HG03045 (cell line): Measurements from ENCODE around the gene LCK.
"Not testable (repeated sequence)": the region's sequence is repeated elsewhere in the genome, so short reads cannot be mapped to it uniquely, and the experiment has no call there.

Source experiments
- ATAC-seq: cut with Tn5 transposase; IDR thresholded peaks from one replicate; pipeline ENCODE4 v1.9.1; 2021; ENCODE audit warnings: mild to moderate bottlenecking, moderate library complexity; ENCODE audit not compliant: unreplicated experiment

LCK gene

DNA sequence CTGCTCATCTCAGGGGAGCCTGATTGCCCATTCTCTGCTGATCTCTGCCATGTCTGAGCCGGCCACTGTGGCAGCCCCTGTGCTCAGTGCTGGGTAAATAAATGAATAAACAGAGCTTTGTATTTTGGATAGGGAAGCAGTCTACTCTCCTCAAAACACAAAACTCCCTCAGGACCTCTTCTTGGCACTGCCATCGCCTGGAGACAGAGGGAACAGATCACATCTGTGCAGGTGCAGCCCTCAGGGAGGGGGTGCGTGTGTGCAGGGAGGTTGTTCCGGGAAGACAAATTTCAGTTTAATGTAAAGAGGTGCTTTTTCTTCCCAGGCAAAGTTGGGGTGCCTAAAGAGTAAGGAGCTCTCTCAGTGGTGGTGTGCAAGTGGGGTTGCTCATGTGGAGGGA, 11.7 kb upstream of the LCK start:
- no peak for ATAC-seq

DNA sequence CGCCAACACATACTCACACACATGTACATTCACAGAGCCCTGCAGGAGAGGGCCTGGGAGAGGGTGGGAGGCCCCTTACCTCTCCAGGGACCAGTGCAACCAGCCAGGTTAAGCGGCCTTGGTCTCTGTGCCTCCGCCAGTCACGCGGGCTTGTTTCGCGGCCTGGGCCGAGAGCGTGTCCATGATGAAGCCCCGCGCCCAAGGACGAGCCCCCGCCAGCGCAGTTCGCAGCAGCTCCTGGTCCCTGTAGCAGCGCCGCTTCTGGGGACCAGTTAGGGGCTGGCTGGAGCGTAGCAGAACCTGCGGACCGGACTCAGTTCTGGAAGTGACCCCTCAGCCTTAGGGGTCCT, 11.3 kb upstream of the LCK start:
- ATAC-seq, result no peak

DNA sequence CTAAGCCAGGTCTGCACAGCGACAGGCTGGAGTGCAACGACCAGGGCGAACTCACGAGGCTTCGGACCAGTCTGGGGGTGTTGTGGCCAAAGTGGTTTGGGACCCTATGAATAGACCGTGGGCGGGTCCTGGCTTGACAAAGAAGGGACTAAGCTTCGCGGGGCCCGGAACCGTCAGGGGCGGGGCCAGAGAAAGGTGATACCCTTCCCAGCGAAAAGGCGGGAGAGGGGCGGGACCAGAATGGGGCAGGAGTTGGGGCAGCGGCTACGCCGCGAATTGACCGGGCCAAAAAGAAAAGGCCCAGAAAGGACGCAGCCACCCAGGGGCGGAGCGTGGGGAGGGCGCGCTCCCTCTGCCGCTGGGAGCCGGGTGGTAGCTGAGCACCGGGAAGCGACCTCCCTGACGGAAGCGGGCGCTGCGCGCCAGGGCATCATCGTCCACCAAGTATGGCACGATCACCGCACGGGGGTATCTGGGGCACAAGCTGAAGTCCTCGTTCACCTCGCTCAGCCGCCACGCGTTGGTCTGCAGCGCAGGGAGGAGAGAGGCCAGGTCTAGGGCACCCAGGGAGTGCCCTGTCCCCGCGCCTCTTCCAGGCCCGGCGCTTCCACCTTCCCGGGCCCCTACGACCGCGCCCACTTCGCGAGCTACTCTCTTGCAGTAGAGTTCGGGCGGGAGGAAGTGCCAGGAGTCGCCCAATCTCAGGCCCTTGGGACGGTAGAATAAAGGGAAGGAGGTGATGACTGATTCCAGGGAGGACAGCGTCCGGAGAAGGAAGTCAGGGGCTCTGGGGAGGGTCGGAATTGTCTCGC, 10.7 kb upstream of the LCK start:
- peak; percentile 51 for ATAC-seq

DNA sequence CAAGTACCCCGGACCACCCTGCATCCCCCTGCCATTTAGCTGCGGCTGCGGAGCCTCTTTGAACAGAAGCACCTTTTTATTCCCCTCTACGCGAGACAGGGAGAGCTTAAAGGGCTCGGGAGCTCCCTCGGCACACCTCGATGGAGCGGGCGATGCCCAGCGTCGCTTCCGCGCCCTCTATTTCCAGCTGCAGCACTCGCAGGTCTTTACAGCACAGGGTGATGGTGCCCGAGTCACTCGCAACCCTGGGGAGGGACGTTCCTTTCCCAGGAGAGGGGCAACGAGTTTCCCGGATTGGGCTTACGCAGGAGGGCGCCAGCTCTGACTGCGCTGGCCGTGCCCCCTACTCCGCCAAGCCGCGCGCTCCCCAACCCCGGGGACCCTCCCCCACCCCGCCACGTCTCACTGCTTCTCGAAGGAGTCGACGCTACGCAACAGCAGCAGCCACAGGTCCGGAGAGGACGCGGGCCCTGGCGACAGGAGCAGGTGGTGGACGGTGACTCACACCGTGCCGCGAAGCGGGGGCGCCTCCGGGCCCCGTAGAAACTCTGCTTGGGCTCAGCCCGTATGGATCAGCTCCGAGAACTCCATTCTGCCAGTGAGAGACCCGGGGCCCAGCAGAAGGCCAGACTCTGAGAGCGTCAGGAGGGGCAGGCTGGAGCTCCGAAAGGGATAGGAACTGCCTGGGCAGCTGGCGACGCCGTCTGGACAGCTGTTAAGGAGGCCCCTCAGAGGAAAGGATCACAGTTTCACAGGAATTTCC, 9.9 kb upstream of the LCK start:
- ATAC-seq, result no peak

DNA sequence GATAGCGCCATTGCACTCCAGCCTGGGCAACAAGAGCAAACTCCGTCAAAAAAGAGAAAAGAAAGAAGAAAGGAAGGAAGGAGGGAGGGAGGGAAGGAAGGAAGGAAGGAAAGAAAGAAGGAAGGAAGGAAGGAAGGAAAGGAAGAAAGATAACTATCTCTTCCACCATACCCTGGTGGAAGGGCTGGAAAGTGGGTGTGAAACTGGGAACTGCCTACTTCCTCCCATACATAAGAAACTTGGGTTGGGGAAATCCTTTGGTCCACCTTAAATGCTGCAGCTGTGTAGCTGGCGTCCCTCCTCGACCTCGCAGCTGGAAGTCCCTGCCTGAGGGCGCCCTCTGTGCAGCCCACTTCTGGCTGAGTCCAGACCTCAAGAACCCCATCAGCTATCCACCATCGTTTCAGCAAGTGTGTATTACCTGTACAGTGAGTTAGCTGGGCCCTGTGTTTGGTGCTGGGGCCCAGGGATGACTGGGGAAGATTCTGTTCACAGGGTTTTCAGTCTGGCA, 8.7 kb upstream of the LCK start:
- ATAC-seq, result no peak

DNA sequence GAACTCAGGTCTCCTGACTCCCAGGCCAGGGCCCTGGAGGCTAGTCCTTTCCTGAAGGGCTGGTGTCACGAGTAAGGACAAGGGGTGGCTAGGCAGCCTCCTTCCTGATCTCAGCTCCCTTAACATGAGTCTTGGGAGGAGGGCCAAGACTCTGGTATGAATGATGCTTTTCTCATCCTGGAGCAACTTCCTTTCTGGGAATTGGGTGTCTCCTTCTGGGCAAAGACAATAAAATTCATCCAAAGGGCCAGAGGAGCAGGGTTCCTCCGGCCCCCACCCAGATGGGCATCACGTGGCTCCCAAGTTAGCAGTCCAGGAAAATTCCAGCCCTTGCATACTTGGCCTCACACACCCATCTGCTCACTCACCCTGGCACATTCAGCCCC, 4.2 kb upstream of the LCK start, which contains the start of gene FAM167B:
Gene FAM167B (plus strand): TSS at position 335 of the 386 bp plus-strand sequence. CDS start 200 bp downstream, outside the sequence.
- ATAC-seq, result no peak

DNA sequence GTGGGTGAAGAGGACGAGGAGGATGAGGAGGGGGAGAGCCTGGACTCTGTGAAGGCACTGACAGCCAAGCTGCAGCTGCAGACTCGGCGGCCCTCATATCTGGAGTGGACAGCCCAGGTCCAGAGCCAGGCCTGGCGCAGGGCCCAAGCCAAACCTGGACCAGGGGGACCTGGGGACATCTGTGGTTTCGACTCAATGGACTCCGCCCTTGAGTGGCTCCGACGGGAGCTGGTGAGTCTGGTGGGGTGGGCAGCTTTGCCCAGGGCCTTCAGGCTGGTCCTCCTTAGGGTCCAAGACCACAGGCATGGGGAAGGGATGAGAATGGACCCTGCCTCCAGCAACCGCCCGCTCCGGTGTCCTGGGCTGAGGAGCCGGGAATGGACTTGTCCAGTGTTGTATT, 3.6 kb upstream of the LCK start:
- no peak for ATAC-seq

DNA sequence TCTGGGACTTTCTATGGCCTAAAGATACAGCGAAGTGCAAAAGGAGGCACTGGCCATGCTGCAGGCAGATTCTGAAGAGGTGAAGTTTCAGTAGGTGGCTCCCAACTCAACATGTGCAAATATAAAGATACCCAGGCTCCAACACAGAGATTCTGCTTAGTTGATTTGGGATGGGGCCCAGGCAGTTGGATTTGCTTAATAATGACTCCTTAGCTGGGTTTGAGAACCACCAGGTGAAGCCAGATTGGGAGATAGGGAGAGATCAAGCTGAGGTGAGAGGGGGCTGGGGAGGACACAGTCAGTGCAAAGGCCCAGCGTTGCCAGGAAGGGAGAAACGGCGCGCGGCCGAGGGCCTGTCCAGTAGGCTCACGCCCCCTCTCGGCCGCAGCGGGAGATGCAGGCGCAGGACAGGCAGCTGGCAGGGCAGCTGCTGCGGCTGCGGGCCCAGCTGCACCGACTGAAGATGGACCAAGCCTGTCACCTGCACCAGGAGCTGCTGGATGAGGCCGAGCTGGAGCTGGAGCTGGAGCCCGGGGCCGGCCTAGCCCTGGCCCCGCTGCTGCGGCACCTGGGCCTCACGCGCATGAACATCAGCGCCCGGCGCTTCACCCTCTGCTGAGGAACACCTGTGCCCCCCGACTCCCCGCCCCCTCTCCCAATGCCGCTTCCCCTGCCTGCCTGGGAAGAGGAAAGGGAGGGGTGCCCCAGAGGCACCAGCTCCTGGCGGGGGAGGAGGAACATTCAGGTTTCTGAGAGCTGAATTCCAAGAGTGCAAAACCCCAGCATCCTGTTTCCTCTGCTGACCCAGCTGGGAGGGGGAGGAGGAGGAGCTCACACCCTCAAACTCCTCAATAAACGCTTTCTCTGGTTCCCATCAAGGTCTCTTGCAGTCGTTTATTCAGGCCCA, 2.8 kb upstream of the LCK start:
- no peak for ATAC-seq

DNA sequence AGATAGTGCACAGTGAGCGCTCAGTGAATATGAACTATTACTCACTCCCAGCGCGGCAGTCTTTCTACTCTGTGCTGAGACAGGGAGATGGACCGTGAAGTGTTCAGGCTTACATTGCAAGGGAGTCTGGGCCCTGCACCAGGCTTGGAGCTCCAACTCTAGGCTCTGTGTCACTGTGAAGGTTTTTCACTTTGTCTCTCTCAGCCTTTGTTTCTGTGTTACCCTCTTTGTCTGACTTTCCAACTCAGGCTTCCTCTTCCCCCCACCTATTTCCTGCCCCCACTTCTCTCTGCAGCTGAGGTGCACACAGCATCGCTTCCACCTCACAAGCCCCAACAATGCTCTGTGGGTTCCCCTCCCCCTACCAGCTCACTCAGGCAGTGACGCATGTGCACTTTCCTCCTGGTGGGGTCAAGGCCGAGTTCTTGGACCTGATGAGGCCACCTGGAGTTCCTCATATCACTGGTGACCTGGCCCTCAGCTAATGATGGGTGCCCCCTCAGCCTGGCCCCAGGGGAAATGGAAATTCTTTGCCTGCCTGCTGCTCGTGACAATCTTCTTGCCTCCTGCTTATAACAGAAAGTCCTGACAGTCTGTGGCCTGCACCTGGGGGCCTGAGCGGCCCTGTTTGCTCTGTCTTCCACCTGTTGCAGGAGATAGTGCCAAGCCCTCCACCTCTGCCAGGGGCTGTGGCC, 1.1 kb upstream of the LCK start:
- ATAC-seq, result peak; percentile 49

DNA sequence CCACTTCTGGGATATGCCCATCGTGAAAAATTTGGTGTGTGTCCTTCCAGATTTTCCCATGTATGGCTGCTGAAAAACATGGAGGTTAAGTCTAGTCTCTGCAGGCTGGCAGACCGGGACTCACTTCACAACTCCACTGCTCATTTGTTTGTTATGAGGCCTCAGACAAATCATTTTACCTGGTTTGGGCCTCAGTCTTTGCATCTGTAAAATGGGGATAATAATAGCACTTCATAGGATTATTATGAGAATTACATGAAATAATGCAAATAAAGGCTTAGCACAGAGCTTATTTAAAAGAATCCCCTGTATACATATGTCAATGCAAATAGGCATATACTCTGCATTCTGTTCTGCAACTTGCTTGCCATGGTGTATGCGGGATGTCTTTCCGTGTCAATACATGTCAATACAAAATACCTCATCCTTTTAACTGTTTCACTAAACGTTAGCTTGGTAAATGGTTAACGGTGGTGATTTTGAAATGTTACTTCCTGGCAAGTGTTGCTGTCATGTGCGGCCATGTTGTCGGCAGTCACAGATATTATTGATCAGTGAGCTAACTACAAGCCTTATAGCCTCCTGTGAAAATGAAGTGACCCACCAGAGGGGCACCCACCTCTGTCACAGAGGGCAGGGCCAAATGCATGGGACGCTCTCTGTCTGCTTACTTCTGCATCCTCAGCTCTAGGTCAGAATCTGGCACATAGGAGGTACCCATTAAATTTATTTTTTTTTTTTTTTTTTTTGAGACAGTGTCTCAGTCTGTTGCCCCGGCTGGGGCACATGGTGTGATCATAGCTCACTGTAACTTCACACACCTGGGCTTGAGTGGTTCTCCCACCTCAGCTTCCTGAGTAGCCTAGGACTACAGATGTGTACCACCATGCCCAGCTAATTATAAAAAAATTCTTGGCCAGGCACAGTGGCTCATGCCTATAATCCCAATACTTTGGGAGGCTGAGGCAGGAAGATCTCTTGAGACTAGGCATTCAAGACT, 4.3 kb downstream of the LCK start:
- ATAC-seq, result no peak

DNA sequence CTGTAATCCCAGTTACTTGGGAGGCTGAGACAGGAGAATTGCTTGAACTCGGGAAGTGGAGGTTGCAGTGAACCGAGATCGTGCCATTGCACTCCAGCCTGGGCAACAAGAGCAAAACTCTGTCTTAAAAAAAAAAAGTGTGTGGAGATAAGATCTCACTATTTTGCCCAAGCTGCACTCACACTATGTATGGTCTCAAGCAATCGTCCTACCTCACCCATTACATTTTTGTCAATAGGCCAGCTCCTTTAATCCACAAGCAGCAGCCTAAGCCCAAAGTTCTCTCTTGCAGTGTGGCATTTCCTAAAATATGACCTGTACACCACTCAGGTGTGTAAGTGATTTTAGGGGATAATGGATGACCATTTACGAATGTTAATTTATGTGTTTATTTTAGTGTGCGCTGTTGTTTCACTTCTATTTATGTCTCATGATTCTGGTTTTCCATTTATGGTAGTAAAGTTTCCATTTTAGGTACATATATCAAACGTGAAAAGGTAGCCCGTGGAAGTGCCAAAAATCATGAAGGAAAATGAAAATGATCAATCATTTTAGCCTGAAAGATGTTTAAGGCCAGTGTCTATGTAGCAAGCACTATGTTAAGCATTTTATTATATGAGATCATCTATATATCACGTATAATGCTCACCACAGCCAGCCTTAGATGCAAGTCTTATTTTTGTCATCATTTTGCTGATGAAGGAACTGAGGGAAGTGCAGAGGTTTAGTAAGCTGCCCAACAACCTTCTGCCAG, 5.6 kb downstream of the LCK start:
- ATAC-seq, result no peak

DNA sequence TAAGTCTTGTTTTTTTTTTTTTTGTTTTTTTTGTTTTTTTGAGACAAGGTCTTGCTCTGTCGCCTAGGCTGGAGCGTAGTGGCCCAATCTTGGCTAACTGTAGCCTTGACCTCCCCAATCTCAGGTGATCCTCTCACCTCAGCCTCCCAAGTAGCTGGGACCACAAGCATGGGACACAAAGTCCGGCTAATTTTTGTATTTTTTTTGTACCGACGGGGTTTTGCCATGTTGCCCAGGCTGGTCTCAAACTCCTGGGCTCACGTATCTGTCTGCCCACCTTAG, 6.1 kb downstream of the LCK start:
- no peak for ATAC-seq

DNA sequence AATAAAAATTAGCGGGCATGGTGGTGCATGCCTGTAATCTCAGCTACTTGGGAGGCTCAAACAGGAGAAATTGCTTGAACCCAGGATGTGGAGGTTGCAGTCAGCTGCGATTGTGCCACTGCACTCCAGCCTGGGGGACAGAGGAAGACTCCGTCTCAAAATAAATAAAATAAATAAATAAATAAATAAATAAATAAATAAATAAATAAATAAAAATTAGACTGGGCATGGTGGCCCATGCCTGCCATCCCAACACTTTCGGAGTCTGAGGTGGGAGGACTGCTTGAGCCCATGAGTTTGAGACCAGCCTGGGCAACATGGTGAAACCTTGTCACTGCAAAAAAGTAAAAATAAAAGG, 12.2 kb downstream of the LCK start:
- ATAC-seq, result not testable (repeated sequence)

DNA sequence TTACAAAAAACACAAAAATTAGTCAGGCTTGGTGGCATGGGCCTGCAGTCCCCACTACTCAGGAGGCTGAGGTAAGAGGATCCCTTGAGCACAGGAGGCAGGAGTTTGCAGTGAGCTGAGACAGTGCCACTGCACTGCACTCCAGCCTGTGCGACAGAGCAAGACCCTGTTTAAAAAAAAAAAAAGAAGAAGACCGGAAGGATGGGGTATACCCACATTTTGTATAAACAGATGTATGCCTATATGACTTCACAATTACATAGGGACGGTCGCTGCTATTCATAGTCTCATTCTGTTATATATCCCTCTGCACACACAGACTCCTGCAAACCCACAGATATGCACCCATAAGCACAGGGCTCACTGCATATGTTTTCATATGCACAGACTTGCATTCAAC, 12.7 kb downstream of the LCK start:
- no peak for ATAC-seq

DNA sequence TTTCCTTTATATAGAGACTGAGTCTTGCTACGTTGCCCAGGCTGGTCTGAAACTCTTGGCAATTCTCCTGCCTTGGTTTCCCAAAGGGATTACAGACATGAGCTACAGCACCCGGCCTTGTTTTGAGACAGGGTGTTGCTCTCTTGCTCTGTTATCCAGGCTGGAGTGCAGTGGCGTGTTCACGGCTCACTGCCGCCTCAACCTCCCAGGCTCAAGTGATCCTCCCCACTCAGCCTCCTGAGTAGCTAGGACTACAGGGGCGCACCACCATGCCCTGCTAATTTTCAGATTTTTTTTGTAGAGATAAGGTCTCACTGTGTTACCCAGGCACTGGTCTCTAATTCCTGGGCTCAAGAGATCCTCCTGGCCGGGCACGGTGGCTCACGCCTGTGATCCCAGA, 14.8 kb downstream of the LCK start:
- no peak for ATAC-seq

DNA sequence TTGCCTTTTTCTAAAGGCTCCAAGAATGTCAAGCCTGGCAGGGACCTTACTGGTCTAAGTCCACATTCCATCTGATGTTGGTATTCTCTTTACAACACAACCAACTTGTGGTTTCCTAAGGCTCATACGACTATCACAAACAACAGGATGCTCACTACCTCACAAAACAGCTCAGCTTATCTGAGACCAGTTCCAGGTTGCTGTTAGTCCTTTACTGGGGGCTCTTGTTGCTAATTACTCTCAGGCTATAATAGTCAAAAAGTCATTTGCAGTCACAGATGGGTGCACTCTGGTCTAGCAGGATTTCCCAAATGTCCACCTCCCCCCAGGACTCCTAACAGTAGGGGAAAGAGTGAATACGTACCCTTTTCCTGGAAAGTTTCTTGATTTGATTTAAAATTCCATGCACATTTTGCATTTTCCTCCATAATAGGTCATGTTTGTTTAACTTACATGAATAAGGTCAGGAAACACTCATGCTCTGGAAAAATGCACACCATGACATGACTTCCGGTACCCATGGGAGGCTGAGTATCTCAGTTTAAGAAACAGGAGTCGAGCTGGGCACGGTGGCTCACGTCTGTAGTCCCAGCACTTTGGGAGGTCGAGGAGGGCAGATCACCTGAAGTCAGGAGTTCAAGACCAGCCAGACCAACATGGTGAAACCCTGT, 16.0 kb downstream of the LCK start:
- no peak for ATAC-seq

DNA sequence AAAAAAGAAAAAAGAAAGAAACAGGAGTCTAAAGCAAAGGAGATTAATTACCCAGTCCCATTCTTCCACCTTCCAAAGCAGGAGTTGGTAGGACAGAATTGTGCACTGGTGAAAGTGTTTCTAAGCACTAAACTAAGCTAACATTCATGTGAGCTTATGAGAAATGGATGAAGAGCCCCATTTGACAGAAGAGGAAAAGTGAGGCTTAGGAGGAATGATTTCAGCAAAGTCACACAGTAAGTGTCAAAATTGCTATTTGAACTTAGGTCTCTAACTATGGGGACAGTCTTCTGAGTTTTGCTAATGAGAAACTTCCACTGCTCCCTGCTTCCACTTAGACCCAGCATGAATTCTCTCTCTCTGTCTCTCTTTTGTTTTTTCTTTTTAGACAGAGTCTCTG, 18.7 kb downstream of the LCK start:
- ATAC-seq, result no peak
